Panc1 (cell line): ENCODE measurements around the gene VPS45.

Source experiments
- POLR2AphosphoS5 ChIP-seq: IDR thresholded peaks from 2 replicates; pipeline ENCODE4 v1.6.1; 2012; ENCODE audit warnings: mild to moderate bottlenecking, low read depth, low read length, moderate library complexity
- REST ChIP-seq, 2 experiments: IDR thresholded peaks; 2 replicates each; pipeline ENCODE4 v1.6.1; 2011 to 2012; ENCODE audit warnings: low read depth in 2 of 2, control low read depth in 1 of 2, low read length in 1 of 2, mild to moderate bottlenecking in 1 of 2, moderate library complexity in 1 of 2; ENCODE audit not compliant: insufficient read depth in 1 of 2
- SIN3A ChIP-seq: IDR thresholded peaks from 2 replicates; pipeline ENCODE4 v1.6.1; 2012; ENCODE audit warnings: low read depth, mild to moderate bottlenecking, low read length, moderate library complexity, borderline replicate concordance; ENCODE audit not compliant: insufficient read depth
- TCF7L2 ChIP-seq: IDR thresholded peaks from 2 replicates; pipeline ENCODE4 v1.6.1; 2011; ENCODE audit warnings: mild to moderate bottlenecking, low read depth, low read length, inconsistent platforms
- TF ChIP-seq, protein P1 (sequence below): fragments of 450-650 bp; IDR thresholded peaks from 2 replicates; pipeline ENCODE4 v1.5.1; 2017; ENCODE audit warnings: mild to moderate bottlenecking

GRCh38 chr1:150192012-150192411, 124.4 kb downstream of the VPS45 start:
- TF ChIP-seq, protein P1, sequence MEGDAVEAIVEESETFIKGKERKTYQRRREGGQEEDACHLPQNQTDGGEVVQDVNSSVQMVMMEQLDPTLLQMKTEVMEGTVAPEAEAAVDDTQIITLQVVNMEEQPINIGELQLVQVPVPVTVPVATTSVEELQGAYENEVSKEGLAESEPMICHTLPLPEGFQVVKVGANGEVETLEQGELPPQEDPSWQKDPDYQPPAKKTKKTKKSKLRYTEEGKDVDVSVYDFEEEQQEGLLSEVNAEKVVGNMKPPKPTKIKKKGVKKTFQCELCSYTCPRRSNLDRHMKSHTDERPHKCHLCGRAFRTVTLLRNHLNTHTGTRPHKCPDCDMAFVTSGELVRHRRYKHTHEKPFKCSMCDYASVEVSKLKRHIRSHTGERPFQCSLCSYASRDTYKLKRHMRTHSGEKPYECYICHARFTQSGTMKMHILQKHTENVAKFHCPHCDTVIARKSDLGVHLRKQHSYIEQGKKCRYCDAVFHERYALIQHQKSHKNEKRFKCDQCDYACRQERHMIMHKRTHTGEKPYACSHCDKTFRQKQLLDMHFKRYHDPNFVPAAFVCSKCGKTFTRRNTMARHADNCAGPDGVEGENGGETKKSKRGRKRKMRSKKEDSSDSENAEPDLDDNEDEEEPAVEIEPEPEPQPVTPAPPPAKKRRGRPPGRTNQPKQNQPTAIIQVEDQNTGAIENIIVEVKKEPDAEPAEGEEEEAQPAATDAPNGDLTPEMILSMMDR, result no peak
- TF ChIP-seq SIN3A, result no peak
- no peak for TF ChIP-seq POLR2AphosphoS5
- no peak for TF ChIP-seq REST (IDR thresholded peaks at IDR 0.05; ENCODE audit: insufficient read depth in 1 of 2, low read depth in 2 of 2, low read length in 1 of 2)
- TF ChIP-seq TCF7L2, result no peak
